ENCODE results near the gene POLRMT.

Gene POLRMT

GRCh38 chr19:575527-576506, 57.5 kb downstream of the POLRMT start:
- Mint-ChIP-seq H3K27me3 (ENCODE audit: low read depth) (no peaks in the 10 kb centered on the region), H3K4me1 (ENCODE audit: low read depth) (peaks cover 17% of the 10 kb centered on the region), H3K9me3 (no peaks in the 10 kb centered on the region), H3K27ac (no peak overlapping the region), H3K4me3 (no peak overlapping the region), H3K36me3 (ENCODE audit: low read depth) (peaks cover 6% of the 10 kb centered on the region)
- DNase-seq (ENCODE audit: low spot score): no peak

- Mint-ChIP-seq H3K27me3 (ENCODE audit: low read depth) (no peaks in the 10 kb centered on the region), H3K36me3 (ENCODE audit: low read depth) (peaks cover under 1% of the 10 kb centered on the region), H3K27ac (peak overlapping the region; percentile 49), H3K4me3 (peak overlapping the region; percentile 88), H3K4me1 (ENCODE audit: low read depth) (peaks cover 18% of the 10 kb centered on the region), H3K9me3 (no peaks in the 10 kb centered on the region)
- DNase-seq (ENCODE audit: low spot score): no peak
These were observed 58.4 kb downstream of the POLRMT start for GRCh38 chr19:574658-575526.

- Mint-ChIP-seq H3K9me3 (no peaks in the 10 kb centered on the region), H3K27ac (peak overlapping the region; percentile 70), H3K4me3 (peak overlapping the region; percentile 88), H3K36me3 (ENCODE audit: low read depth) (no peaks in the 10 kb centered on the region), H3K27me3 (ENCODE audit: low read depth) (no peaks in the 10 kb centered on the region), H3K4me1 (ENCODE audit: low read depth) (peaks cover 20% of the 10 kb centered on the region)
- DNase-seq (ENCODE audit: low spot score): no peak
These were observed 59.9 kb downstream of the POLRMT start for GRCh38 chr19:573519-573825.

- H3K27me3 Mint-ChIP-seq (ENCODE audit: low read depth): no peaks in the 10 kb centered on the region
- peak; percentile 30 for DNase-seq (ENCODE audit: low spot score)
- H3K27ac Mint-ChIP-seq: peak overlapping the region; percentile 93
- H3K4me3 Mint-ChIP-seq: peak overlapping the region; percentile 88
- H3K4me1 Mint-ChIP-seq (ENCODE audit: low read depth): peaks cover 20% of the 10 kb centered on the region
- no peaks in the 10 kb centered on the region for H3K9me3 Mint-ChIP-seq
- no peaks in the 10 kb centered on the region for H3K36me3 Mint-ChIP-seq (ENCODE audit: low read depth)
These were observed 60.4 kb downstream of the POLRMT start for GRCh38 chr19:572743-573518.

GRCh38 chr19:572140-572742, 61.1 kb downstream of the POLRMT start, which contains the start of gene BSG:
Gene BSG (plus strand): TSS chr19:572596. CDS start chr19:572635, 39 bp downstream.
- DNase-seq (ENCODE audit: low spot score): peak; percentile 99
- Mint-ChIP-seq H3K9me3 (no peaks in the 10 kb centered on the region), H3K27me3 (ENCODE audit: low read depth) (no peaks in the 10 kb centered on the region), H3K4me3 (peak within 1 kb of the TSS; percentile 93), H3K27ac (peak within 1 kb of the TSS; percentile 99), H3K36me3 (ENCODE audit: low read depth) (no peaks in the 10 kb centered on the region), H3K4me1 (ENCODE audit: low read depth) (peaks cover 20% of the 10 kb centered on the region)

GRCh38 chr19:571566-571974, 61.8 kb downstream of the POLRMT start:
- peaks cover 20% of the 10 kb centered on the region for H3K4me1 Mint-ChIP-seq (ENCODE audit: low read depth)
- no peaks in the 10 kb centered on the region for H3K9me3 Mint-ChIP-seq
- H3K4me3 Mint-ChIP-seq: peak overlapping the region; percentile 93
- DNase-seq (ENCODE audit: low spot score): no peak
- peak overlapping the region; percentile 99 for H3K27ac Mint-ChIP-seq
- no peaks in the 10 kb centered on the region for H3K27me3 Mint-ChIP-seq (ENCODE audit: low read depth)
- H3K36me3 Mint-ChIP-seq (ENCODE audit: low read depth): no peaks in the 10 kb centered on the region

GRCh38 chr19:570937-571565, 62.3 kb downstream of the POLRMT start:
- Mint-ChIP-seq H3K9me3 (no peaks in the 10 kb centered on the region), H3K36me3 (ENCODE audit: low read depth) (no peaks in the 10 kb centered on the region), H3K27ac (peak overlapping the region; percentile 99), H3K27me3 (ENCODE audit: low read depth) (no peaks in the 10 kb centered on the region), H3K4me3 (peak overlapping the region; percentile 93), H3K4me1 (ENCODE audit: low read depth) (peaks cover 20% of the 10 kb centered on the region)
- DNase-seq (ENCODE audit: low spot score): peak; percentile 39

- no peaks in the 10 kb centered on the region for H3K27me3 Mint-ChIP-seq (ENCODE audit: low read depth)
- H3K27ac Mint-ChIP-seq: peak overlapping the region; percentile 45
- DNase-seq (ENCODE audit: low spot score): no peak
- H3K36me3 Mint-ChIP-seq (ENCODE audit: low read depth): no peaks in the 10 kb centered on the region
- H3K4me1 Mint-ChIP-seq (ENCODE audit: low read depth): peaks cover 20% of the 10 kb centered on the region
- no peaks in the 10 kb centered on the region for H3K9me3 Mint-ChIP-seq
- H3K4me3 Mint-ChIP-seq: peak overlapping the region; percentile 66
These were observed 63.1 kb downstream of the POLRMT start for GRCh38 chr19:570251-570686.

- no peaks in the 10 kb centered on the region for H3K27me3 Mint-ChIP-seq (ENCODE audit: low read depth)
- no peaks in the 10 kb centered on the region for H3K9me3 Mint-ChIP-seq
- H3K27ac Mint-ChIP-seq: no peak overlapping the region
- H3K4me3 Mint-ChIP-seq: no peak overlapping the region
- H3K36me3 Mint-ChIP-seq (ENCODE audit: low read depth): no peaks in the 10 kb centered on the region
- DNase-seq (ENCODE audit: low spot score): no peak
- peaks cover 13% of the 10 kb centered on the region for H3K4me1 Mint-ChIP-seq (ENCODE audit: low read depth)
These were observed 65.9 kb downstream of the POLRMT start for GRCh38 chr19:567296-567900.
